ENCODE results near the gene SCAND1. TPM values are rescaled to one million over a fixed set of nuclear protein-coding genes. Genes with fewer than 3 reads are reported as not detected.
A peak's percentile ranks its signal among the peaks of the same experiment; 100 is the strongest.

The SCAND1 gene
- total RNA-seq, 1 experiment from 2014 or later, result 59.6 TPM

GRCh38 chr20:35994994-35995453, 40.7 kb upstream of the SCAND1 start:
- ATAC-seq, result peak; percentile 96
- Histone ChIP-seq H3K36me3 (ENCODE audit: control insufficient read depth, insufficient read depth, low read length) (no peaks in the 10 kb centered on the region), H3K27ac (ENCODE audit: low read length) (no peak overlapping the region), H3K4me3 (ENCODE audit: low read depth in 2 of 2, low read length in 2 of 2) (no peak overlapping the region), H3K4me1 (ENCODE audit: control insufficient read depth, insufficient read depth, low read length) (no peaks in the 10 kb centered on the region; the same call in 1 of the 2 replicates), H3K27me3 (ENCODE audit: control insufficient read depth, insufficient read depth, low read length) (no peaks in the 10 kb centered on the region), H3K9me3 (ENCODE audit: control insufficient read depth, insufficient read depth, low read depth, low read length) (no peaks in the 10 kb centered on the region)
- CTCF ChIA-PET, result interaction anchor here (0.7 to 5.1 kb wide), 3 partner anchors 143 to 205 kb away, joined by 4 to 121 read pairs (median 5); no protein-coding TSS in a partner anchor
- in situ Hi-C loops (cut with HindIII; ENCODE audit: low pct_unique_long_range_greater_than_20kb, low sequenced_read_pairs), result no loop called here
- intact Hi-C loops (cut with micrococcal nuclease; ENCODE audit: unreplicated experiment), result loop anchor here (1.0 kb wide), 1 partner anchor 143 kb away; no protein-coding TSS in a partner anchor
- POLR2A ChIA-PET, result no interaction called here
- no peak for TF ChIP-seq SIN3A (IDR thresholded peaks at IDR 0.05; ENCODE audit: borderline replicate concordance, insufficient read depth, low read depth, low read length)
- TF ChIP-seq CTCF (IDR thresholded peaks at IDR 0.05), result peak; percentile 95
- BruUV-seq (replicated peaks), result no TSS peak
- peak; percentile 69 for DNase-seq (ENCODE audit: low read depth, low spot score)

GRCh38 chr20:35992713-35993335, 38.5 kb upstream of the SCAND1 start:
- TF ChIP-seq CTCF (IDR thresholded peaks at IDR 0.05) (peak; percentile 95), SIN3A (IDR thresholded peaks at IDR 0.05; ENCODE audit: borderline replicate concordance, insufficient read depth, low read depth, low read length) (no peak)

GRCh38 chr20:35991142-35991771, 37.0 kb upstream of the SCAND1 start:
- in situ Hi-C loops (cut with HindIII; ENCODE audit: low pct_unique_long_range_greater_than_20kb, low sequenced_read_pairs), result no loop called here
- Histone ChIP-seq H3K9me3 (ENCODE audit: control insufficient read depth, insufficient read depth, low read depth, low read length) (no peaks in the 10 kb centered on the region), H3K27ac (ENCODE audit: low read length) (no peak overlapping the region), H3K4me3 (ENCODE audit: low read depth in 2 of 2, low read length in 2 of 2) (no peak overlapping the region), H3K27me3 (ENCODE audit: control insufficient read depth, insufficient read depth, low read length) (no peaks in the 10 kb centered on the region), H3K4me1 (ENCODE audit: control insufficient read depth, insufficient read depth, low read length) (no peaks in the 10 kb centered on the region; the same call in 1 of the 2 replicates), H3K36me3 (ENCODE audit: control insufficient read depth, insufficient read depth, low read length) (no peaks in the 10 kb centered on the region)
- no peak for ATAC-seq
- BruUV-seq (replicated peaks), result no TSS peak
- intact Hi-C loops (cut with micrococcal nuclease; ENCODE audit: unreplicated experiment), result no loop called here
- ChIA-PET POLR2A (no interaction called here), CTCF (interaction anchor here (0.6 to 5.1 kb wide), 7 partner anchors 10 to 147 kb away, joined by 3 to 121 read pairs (median 3); no protein-coding TSS in a partner anchor)
- DNase-seq (ENCODE audit: low read depth, low spot score), result no peak
- no peak for TF ChIP-seq SIN3A (IDR thresholded peaks at IDR 0.05; ENCODE audit: borderline replicate concordance, insufficient read depth, low read depth, low read length)
- TF ChIP-seq REST (IDR thresholded peaks at IDR 0.05; ENCODE audit: insufficient read depth in 1 of 2, low read depth in 2 of 2, low read length in 1 of 2), result no peak
- TF ChIP-seq TCF7L2 (IDR thresholded peaks at IDR 0.05; ENCODE audit: low read depth, low read length), result no peak
- no peak for TF ChIP-seq POLR2AphosphoS5 (IDR thresholded peaks at IDR 0.05; ENCODE audit: low read depth, low read length)
- TF ChIP-seq CTCF (IDR thresholded peaks at IDR 0.05), result peak; percentile 71

More at GRCh38 chr20:35992713-35993335, 38.5 kb upstream of the SCAND1 start:
- intact Hi-C loops (cut with micrococcal nuclease; ENCODE audit: unreplicated experiment), result no loop called here
- CTCF ChIA-PET, result interaction anchor here (0.5 to 5.1 kb wide), 26 partner anchors 11 to 1332 kb away, joined by 3 to 121 read pairs (median 5); partner anchors contain the start of genes CNBD2 and SCAND1
- in situ Hi-C loops (cut with HindIII; ENCODE audit: low pct_unique_long_range_greater_than_20kb, low sequenced_read_pairs), result no loop called here
- no peak overlapping the region for H3K27ac ChIP-seq (ENCODE audit: low read length)
- no peak overlapping the region for H3K4me3 ChIP-seq (ENCODE audit: low read depth in 2 of 2, low read length in 2 of 2)
- no peak for DNase-seq (ENCODE audit: low read depth, low spot score)
- peak; percentile 88 for ATAC-seq
- no TSS peak for BruUV-seq (replicated peaks)
- no peaks in the 10 kb centered on the region for H3K27me3 ChIP-seq (ENCODE audit: control insufficient read depth, insufficient read depth, low read length)
- H3K4me1 ChIP-seq (ENCODE audit: control insufficient read depth, insufficient read depth, low read length), result no peaks in the 10 kb centered on the region; the same call in 1 of the 2 replicates
- POLR2A ChIA-PET, result interaction anchor here (0.5 to 0.7 kb wide), 4 partner anchors 11 to 438 kb away, joined by 3 to 11 read pairs (median 8); no protein-coding TSS in a partner anchor
- H3K9me3 ChIP-seq (ENCODE audit: control insufficient read depth, insufficient read depth, low read depth, low read length), result no peaks in the 10 kb centered on the region
- no peaks in the 10 kb centered on the region for H3K36me3 ChIP-seq (ENCODE audit: control insufficient read depth, insufficient read depth, low read length)
